HepG2 (cell line): ENCODE results near the gene GNL1. TPM values are rescaled to one million over a fixed set of nuclear protein-coding genes. Genes with fewer than 3 reads are reported as not detected.

Experiments used
- ARNT2 ChIP-seq: sonication (generic); formaldehyde crosslinking; IDR thresholded peaks from 2 replicates; pipeline ENCODE4 v1.8.0; 2022; ENCODE audit warnings: mild to moderate bottlenecking, low read depth, missing genetic modification reagents, moderate library complexity
- FOXM1 ChIP-seq: sonication (generic); formaldehyde crosslinking; IDR thresholded peaks from 2 replicates; pipeline ENCODE4 v1.5.0; 2020; ENCODE audit warnings: missing genetic modification reagents
- HDAC6 ChIP-seq: fragments of 200-600 bp; sonication (generic); IDR thresholded peaks from 2 replicates; pipeline ENCODE4 v1.7.0; 2017; ENCODE audit warnings: mild to moderate bottlenecking, antibody characterized with exemption, low read length, low read depth
- KLF11 ChIP-seq: IDR thresholded peaks from 2 replicates; pipeline ENCODE4 v1.6.1; 2016; ENCODE audit warnings: missing compliant biosample characterization
- KLF15 ChIP-seq: sonication (generic); formaldehyde crosslinking; IDR thresholded peaks from 2 replicates; pipeline ENCODE4 v1.8.1; 2023; ENCODE audit warnings: borderline replicate concordance, mild to moderate bottlenecking, inconsistent platforms, missing genetic modification reagents, mixed read lengths
- LRRFIP1 ChIP-seq: sonication (generic); formaldehyde crosslinking; conservative IDR thresholded peaks from 2 replicates; pipeline ENCODE4 v1.4.0; 2020; ENCODE audit warnings: missing genetic modification reagents
- MLXIP ChIP-seq: sonication (generic); formaldehyde crosslinking; IDR thresholded peaks from 2 replicates; pipeline ENCODE4 v1.9.0; 2021; ENCODE audit warnings: missing genetic modification reagents, borderline replicate concordance
- NFKBIZ ChIP-seq: IDR thresholded peaks from 2 replicates; pipeline ENCODE4 v1.6.1; 2018; ENCODE audit warnings: missing genetic modification reagents, missing compliant biosample characterization
- PBX2 ChIP-seq: IDR thresholded peaks from 2 replicates; pipeline ENCODE4 v1.6.1; 2016; ENCODE audit warnings: control low read depth
- PCBP2 ChIP-seq: fragments of 200-400 bp; formaldehyde crosslinking; optimal IDR thresholded peaks from 2 replicates; pipeline ENCODE3; 2018; ENCODE audit warnings: low read length, low read depth; ENCODE audit not compliant: poor library complexity, severe bottlenecking
- SRSF4 ChIP-seq: fragments of 200-400 bp; formaldehyde crosslinking; IDR thresholded peaks from one replicate; pipeline ENCODE4 v1.6.1; 2018; ENCODE audit warnings: mild to moderate bottlenecking, low read depth, low read length, moderate library complexity; ENCODE audit not compliant: poor library complexity, severe bottlenecking
- TMF1 ChIP-seq: sonication (generic); formaldehyde crosslinking; IDR thresholded peaks from 2 replicates; pipeline ENCODE4 v1.8.1; 2022; ENCODE audit warnings: low read depth, missing genetic modification reagents
- ZBTB44 ChIP-seq: sonication (generic); formaldehyde crosslinking; IDR thresholded peaks from 2 replicates; pipeline ENCODE4 v1.4.0; 2020; ENCODE audit warnings: missing genetic modification reagents
- ZNF275 ChIP-seq: sonication (generic); formaldehyde crosslinking; IDR thresholded peaks from 2 replicates; pipeline ENCODE4 v1.8.0; 2022; ENCODE audit warnings: missing genetic modification reagents, mild to moderate bottlenecking, inconsistent platforms, borderline replicate concordance
- ZNF503 ChIP-seq: sonication (generic); formaldehyde crosslinking; IDR thresholded peaks from 2 replicates; pipeline ENCODE4 v1.4.0; 2020; ENCODE audit warnings: missing genetic modification reagents
- ZNF546 ChIP-seq: sonication (generic); formaldehyde crosslinking; conservative IDR thresholded peaks from 2 replicates; pipeline ENCODE4 v1.8.1; 2023; ENCODE audit warnings: mild to moderate bottlenecking, missing genetic modification reagents
- polyA plus RNA-seq, 8 experiments: library from polyadenylated mRNA; depleted of rRNA in 3 of 8; stranded (reverse) in 7 of 8; unstranded in 1 of 8; fragments of >200 nt; fragmentation: Illumina TruSeq in 4 of 8; extraction: Trizol in 4 of 8; gene quantifications; 2 replicates each; pipeline versions ENCODE4 v1.2.1 to v1.2.3, GENCODE V29; 2011 to 2016; ENCODE audit warnings: low read depth in 4 of 8, missing spikeins in 1 of 8, mixed read lengths in 1 of 8; ENCODE audit not compliant: insufficient read depth in 1 of 8
- total RNA-seq, 5 experiments: library from RNA; depleted of rRNA; stranded (reverse); fragments of >200 nt; fragmentation: Illumina TruSeq; extraction: Trizol; gene quantifications; 2 replicates each; pipeline ENCODE4 v1.2.3, GENCODE V29; 2016; ENCODE audit warnings: low read depth in 1 of 5

The GNL1 gene
- total and polyA plus RNA-seq, 2 of the 13 experiments (the other 11 are each of a cell fraction or from before 2014, with no cell fraction given) = 35.0 to 55.6 TPM

GRCh38 chr6:30571075-30571761, 14.9 kb upstream of the GNL1 start, which contains the start of gene ABCF1 (continued):
- TF ChIP-seq MLXIP (CRISPR knock-in tag) (peak; percentile 46; the same call in 1 of the 2 replicates), NFKBIZ (peak; percentile 96; the same call in 1 of the 2 replicates), ZNF546 (CRISPR knock-in tag) (peak; percentile 94; the same call in 1 of the 2 replicates), SRSF4 (no peak), HDAC6 (no peak), ZNF275 (peak; percentile 97), PBX2 (CRISPR knock-in tag) (no peak), KLF11 (CRISPR knock-in tag) (peak; percentile 95), ZNF503 (CRISPR knock-in tag) (peak; percentile 78; the same call in 1 of the 2 replicates), LRRFIP1 (CRISPR knock-in tag) (no peak), KLF15 (CRISPR knock-in tag) (peak; percentile 80; the same call in 1 of the 2 replicates), FOXM1 (CRISPR knock-in tag) (0 out of 2 replicates have a peak, but pooled peaks have one; percentile 23), PCBP2 (no peak), ARNT2 (CRISPR knock-in tag) (peak; percentile 96), TMF1 (CRISPR knock-in tag) (peak; percentile 19; the same call in 1 of the 2 replicates), ZBTB44 (no peak; the same call in 1 of the 2 replicates)
